Vagina (tissue), 2 donors: ENCODE data around the gene RPL37A.

ENCODE experiments used
- POLR2A ChIP-seq, 2 donors: fragments of 450-650 bp; IDR thresholded peaks; one replicate each; pipeline ENCODE4 v1.6.1; 2017; ENCODE audit warnings: antibody characterized with exemption in 2 of 2, mild to moderate bottlenecking in 2 of 2, moderate library complexity in 2 of 2
- POLR2AphosphoS5 ChIP-seq, 2 donors: sonication (generic); formaldehyde crosslinking; IDR thresholded peaks; one replicate each; pipeline ENCODE4 v1.9.0; 2017; ENCODE audit warnings: antibody characterized with exemption in 2 of 2, mild to moderate bottlenecking in 2 of 2, low read depth in 1 of 2; ENCODE audit not compliant: insufficient read depth in 1 of 2

DNA sequence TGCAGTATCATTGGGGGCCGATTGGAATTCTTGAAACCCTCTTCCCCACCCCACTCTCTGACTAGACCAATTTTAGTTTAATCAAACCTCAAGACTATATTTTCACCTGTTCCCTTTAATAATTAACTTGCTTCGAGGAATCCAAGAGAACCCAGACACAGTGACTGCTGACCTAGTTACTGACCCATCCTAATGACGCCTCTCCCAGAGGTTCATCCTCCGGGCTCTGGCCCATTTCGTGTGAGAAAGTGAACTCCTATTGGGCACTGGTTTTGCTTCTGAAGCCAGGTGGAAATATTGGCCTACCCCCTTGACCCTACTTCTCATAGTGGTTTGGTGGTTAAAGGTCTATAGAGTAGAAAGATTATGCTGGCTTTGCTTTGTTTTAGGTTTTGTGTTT is 39.9 kb downstream of the RPL37A start:
- no peak for TF ChIP-seq POLR2A (IDR thresholded peaks at IDR 0.05)
- no peak for TF ChIP-seq POLR2AphosphoS5 (IDR thresholded peaks at IDR 0.05; ENCODE audit: insufficient read depth in 1 of 2, low read depth in 1 of 2)
